ENCODE measurements around the gene ASXL2. TPM values are rescaled to one million over a fixed set of nuclear protein-coding genes. Genes with fewer than 3 reads are reported as not detected.

The ASXL2 gene
- total and polyA plus RNA-seq, 2 of the 13 experiments (the other 11 are each of a cell fraction or from before 2014, with no cell fraction given) = 12.1 to 19.2 TPM

- TF ChIP-seq ZBTB40 (IDR thresholded peaks at IDR 0.05) (no peak), ZBTB40 (CRISPR knock-in tag; IDR thresholded peaks at IDR 0.05) (no peak), ZNF484 (CRISPR knock-in tag; IDR thresholded peaks at IDR 0.05; ENCODE audit: borderline replicate concordance, low read depth) (no peak), ZSCAN29 (CRISPR knock-in tag; conservative IDR thresholded peaks at IDR 0.05) (no peak), MIER3 (CRISPR knock-in tag; IDR thresholded peaks at IDR 0.05; ENCODE audit: borderline replicate concordance) (no peak), ZNF605 (CRISPR knock-in tag; IDR thresholded peaks at IDR 0.05) (no peak), HDAC2 (CRISPR knock-in tag; IDR thresholded peaks at IDR 0.05) (no peak), SALL1 (CRISPR knock-in tag; IDR thresholded peaks at IDR 0.05) (no peak), SP4 (CRISPR knock-in tag; IDR thresholded peaks at IDR 0.05) (no peak), ZNF614 (CRISPR knock-in tag; IDR thresholded peaks at IDR 0.05; ENCODE audit: borderline replicate concordance) (no peak), CENPT (CRISPR knock-in tag; IDR thresholded peaks at IDR 0.05; ENCODE audit: low read depth) (no peak)
Measured at GRCh38 chr2:25805987-25806386, 72.3 kb downstream of the ASXL2 start (continued).
